RWPE2 (cell line): ENCODE data around the gene IFITM2.

Experiments
- ATAC-seq: fragments of 200-7000 bp; cut with Tn5 transposase; 3 replicates; pipeline ENCODE4 v1.9.1; 2021; ENCODE audit warnings: low read depth
- DNase-seq: peaks from one replicate; pipeline ENCODE4 v3.0.0-alpha.2; 2020; ENCODE audit warnings: low spot score
- H3K27ac ChIP-seq: fragments of 450-650 bp; 2 replicates; pipeline ENCODE4 v1.5.1; 2017; ENCODE audit warnings: mild to moderate bottlenecking; ENCODE audit not compliant: poor library complexity, severe bottlenecking
- H3K27me3 ChIP-seq: fragments of 250-450 bp; sonication (Bioruptor Pico); 2 replicates; pipeline ENCODE4 v1.5.1; 2021; ENCODE audit warnings: mild to moderate bottlenecking, moderate library complexity; ENCODE audit not compliant: insufficient read depth, poor library complexity, severe bottlenecking
- H3K36me3 ChIP-seq: fragments of 250-450 bp; sonication (Bioruptor Pico); 2 replicates; pipeline ENCODE4 v1.5.1; 2020; ENCODE audit warnings: low read depth, mild to moderate bottlenecking, moderate library complexity
- H3K4me1 ChIP-seq: fragments of 250-450 bp; sonication (Bioruptor Pico); 2 replicates; pipeline ENCODE4 v1.5.1; 2021; ENCODE audit warnings: mild to moderate bottlenecking, moderate library complexity; ENCODE audit not compliant: insufficient read depth, poor library complexity, severe bottlenecking
- H3K4me3 ChIP-seq: fragments of 250-450 bp; sonication (Bioruptor Pico); 2 replicates; pipeline ENCODE4 v1.5.1; 2021; ENCODE audit warnings: mild to moderate bottlenecking, moderate library complexity; ENCODE audit not compliant: severe bottlenecking
- H3K9me3 ChIP-seq: fragments of 250-450 bp; sonication (Bioruptor Pico); 2 replicates; pipeline ENCODE4 v1.5.1; 2021; ENCODE audit warnings: mild to moderate bottlenecking, moderate library complexity; ENCODE audit not compliant: severe bottlenecking
- TF ChIP-seq, protein P1 (sequence below): fragments of 450-650 bp; IDR thresholded peaks from one replicate; pipeline ENCODE4 v1.5.1; 2017; ENCODE audit warnings: mild to moderate bottlenecking, moderate library complexity; ENCODE audit not compliant: poor library complexity, severe bottlenecking

The IFITM2 gene

DNA sequence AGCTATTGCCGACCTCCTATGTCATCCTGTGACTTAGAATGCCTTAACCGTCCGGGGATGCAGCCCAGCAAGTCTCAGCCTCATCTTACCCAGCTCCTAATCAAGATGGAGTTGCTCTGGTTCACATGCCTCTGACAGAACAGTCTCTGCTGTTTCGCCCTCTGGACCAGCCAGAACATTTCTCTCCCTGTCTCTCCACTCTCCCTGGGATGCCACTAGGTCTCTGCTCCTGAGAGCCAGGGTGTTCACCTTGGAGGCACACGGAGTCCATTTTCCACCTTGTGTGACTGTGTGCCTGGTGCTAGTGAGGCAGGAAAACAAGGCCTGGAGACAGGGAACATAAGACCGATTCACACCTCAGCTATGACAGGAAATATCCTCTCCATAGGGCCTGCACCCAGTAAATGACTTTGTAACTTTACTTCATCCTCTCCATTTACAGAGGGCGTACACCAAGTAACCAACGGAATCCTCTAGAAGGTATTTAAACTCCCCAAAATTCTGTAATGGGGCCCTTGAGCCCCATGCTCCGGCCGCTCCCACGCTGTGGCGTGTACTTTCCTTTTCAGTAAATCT lies 44.9 kb downstream of the IFITM2 start:
- Histone ChIP-seq H3K36me3 (no peaks in the 10 kb centered on the region), H3K27ac (peak overlapping the region; percentile 17), H3K9me3 (no peaks in the 10 kb centered on the region), H3K4me3 (no peak overlapping the region), H3K27me3 (no peaks in the 10 kb centered on the region), H3K4me1 (peaks cover 24% of the 10 kb centered on the region)
- ATAC-seq, result no peak
- TF ChIP-seq, protein P1, sequence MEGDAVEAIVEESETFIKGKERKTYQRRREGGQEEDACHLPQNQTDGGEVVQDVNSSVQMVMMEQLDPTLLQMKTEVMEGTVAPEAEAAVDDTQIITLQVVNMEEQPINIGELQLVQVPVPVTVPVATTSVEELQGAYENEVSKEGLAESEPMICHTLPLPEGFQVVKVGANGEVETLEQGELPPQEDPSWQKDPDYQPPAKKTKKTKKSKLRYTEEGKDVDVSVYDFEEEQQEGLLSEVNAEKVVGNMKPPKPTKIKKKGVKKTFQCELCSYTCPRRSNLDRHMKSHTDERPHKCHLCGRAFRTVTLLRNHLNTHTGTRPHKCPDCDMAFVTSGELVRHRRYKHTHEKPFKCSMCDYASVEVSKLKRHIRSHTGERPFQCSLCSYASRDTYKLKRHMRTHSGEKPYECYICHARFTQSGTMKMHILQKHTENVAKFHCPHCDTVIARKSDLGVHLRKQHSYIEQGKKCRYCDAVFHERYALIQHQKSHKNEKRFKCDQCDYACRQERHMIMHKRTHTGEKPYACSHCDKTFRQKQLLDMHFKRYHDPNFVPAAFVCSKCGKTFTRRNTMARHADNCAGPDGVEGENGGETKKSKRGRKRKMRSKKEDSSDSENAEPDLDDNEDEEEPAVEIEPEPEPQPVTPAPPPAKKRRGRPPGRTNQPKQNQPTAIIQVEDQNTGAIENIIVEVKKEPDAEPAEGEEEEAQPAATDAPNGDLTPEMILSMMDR, result no peak
- DNase-seq, result no peak

DNA sequence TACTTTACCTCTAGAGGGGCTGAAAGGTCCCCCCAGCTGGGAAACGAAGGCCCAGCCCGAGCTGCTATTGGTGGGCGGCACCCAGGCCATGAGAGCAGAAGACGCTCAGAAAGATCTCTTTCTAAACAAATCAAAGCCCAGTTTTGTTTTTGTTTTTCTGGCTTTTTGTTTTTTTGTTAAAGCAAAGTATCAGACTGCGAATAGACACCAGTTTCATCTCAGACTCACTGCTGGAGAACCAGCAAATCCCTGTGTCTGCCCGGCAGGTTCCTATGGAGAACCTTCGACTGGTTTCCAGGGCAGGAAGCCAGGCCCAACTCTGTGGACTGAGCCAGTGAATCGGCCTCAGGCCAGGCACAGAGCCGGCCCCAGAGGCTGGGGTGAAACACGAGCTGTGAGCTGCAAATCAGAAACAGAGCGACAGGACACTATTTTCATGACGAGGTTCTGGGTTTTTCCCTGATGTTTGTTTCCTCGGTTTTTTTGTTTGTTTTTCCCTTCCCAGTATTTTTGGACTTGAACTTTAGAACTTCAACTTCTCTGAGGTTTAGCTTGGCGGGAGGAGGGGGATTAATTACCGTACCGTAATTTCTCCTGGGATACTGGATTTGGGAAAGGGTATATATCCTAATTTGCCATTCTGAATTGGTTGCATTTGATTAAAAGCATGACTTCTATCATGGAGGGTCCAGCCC lies 45.7 kb downstream of the IFITM2 start:
- Histone ChIP-seq H3K27me3 (no peaks in the 10 kb centered on the region), H3K27ac (peak overlapping the region; percentile 17), H3K4me1 (peaks cover 24% of the 10 kb centered on the region), H3K9me3 (no peaks in the 10 kb centered on the region), H3K4me3 (no peak overlapping the region), H3K36me3 (no peaks in the 10 kb centered on the region)
- TF ChIP-seq, protein P1, result no peak
- no peak for DNase-seq
- no peak for ATAC-seq

DNA sequence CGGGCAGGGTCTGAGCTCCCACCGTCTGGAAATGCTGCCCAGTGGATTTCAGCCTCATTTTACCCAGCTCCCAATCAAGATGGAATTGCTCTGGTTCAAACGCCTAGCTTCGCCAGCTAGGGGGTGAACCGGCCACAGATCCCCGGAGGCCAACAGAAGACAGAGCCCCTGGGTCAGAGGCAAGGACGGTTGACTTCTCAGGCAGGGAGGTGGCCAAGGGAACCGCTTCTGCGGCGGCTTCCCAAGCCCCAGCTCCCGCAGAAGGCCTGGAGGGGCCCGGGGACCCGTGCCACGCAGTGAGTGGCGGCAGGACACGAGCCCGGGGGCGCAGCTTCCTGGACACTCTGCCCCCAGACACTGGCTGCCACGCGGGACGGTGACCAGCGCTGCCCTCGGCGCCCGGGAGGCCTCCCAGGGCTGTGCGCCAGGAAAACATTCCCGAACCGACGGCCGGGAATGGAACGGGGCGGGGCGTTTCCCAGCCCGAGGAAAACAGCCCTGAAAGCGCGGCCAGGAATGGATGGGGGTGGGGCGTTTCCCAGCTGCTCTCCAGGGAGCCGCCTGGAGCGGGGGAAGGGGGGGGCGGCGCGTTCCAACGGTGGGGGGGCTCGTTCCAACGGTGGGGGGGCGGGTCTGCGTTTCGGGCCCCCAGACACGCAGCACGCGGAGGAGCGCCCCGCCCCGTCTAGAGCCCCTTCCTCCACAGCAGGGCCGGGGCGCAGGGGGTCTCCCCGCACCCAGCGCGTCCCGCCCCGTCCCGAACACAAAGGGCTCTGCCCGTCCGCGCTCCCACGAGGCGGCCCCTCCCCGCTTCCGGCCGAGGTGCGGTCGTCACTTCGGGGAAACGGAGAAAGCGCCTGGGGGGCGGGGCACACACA lies 48.2 kb downstream of the IFITM2 start:
- Histone ChIP-seq H3K27me3 (no peaks in the 10 kb centered on the region), H3K4me3 (peak overlapping the region; percentile 32), H3K9me3 (no peaks in the 10 kb centered on the region), H3K4me1 (peaks cover 15% of the 10 kb centered on the region), H3K27ac (peak overlapping the region; percentile 87), H3K36me3 (no peaks in the 10 kb centered on the region)
- DNase-seq (peak; percentile 93), ATAC-seq (peak; percentile 81)
- TF ChIP-seq, protein P1, result no peak

DNA sequence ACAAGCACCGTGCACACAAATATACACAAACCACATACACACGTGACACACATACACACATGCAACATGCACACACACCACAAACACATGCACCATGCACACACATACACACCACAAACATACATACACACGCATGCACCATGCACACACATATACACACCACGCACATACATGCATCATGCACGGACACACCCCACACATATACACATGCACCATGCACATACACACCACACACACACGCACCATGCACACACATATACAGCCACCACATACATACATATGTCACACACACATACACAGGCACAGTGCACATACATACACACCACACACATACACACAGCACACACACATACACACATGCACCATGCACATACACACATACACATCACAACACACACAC lies 49.0 kb downstream of the IFITM2 start:
- DNase-seq, result no peak
- H3K4me1 ChIP-seq, result peaks cover 11% of the 10 kb centered on the region
- H3K9me3 ChIP-seq, result no peaks in the 10 kb centered on the region
- no peak overlapping the region for H3K4me3 ChIP-seq
- no peaks in the 10 kb centered on the region for H3K27me3 ChIP-seq
- no peak for ATAC-seq
- TF ChIP-seq, protein P1, result no peak
- H3K27ac ChIP-seq, result no peak overlapping the region
- H3K36me3 ChIP-seq, result no peaks in the 10 kb centered on the region
